ENCODE results near the gene GXYLT1.
A peak's percentile ranks its signal among the peaks of the same experiment; 100 is the strongest.
"Not testable (repeated sequence)": the region's sequence is repeated elsewhere in the genome, so short reads cannot be mapped to it uniquely, and the experiment has no call there.

GXYLT1 gene

DNA sequence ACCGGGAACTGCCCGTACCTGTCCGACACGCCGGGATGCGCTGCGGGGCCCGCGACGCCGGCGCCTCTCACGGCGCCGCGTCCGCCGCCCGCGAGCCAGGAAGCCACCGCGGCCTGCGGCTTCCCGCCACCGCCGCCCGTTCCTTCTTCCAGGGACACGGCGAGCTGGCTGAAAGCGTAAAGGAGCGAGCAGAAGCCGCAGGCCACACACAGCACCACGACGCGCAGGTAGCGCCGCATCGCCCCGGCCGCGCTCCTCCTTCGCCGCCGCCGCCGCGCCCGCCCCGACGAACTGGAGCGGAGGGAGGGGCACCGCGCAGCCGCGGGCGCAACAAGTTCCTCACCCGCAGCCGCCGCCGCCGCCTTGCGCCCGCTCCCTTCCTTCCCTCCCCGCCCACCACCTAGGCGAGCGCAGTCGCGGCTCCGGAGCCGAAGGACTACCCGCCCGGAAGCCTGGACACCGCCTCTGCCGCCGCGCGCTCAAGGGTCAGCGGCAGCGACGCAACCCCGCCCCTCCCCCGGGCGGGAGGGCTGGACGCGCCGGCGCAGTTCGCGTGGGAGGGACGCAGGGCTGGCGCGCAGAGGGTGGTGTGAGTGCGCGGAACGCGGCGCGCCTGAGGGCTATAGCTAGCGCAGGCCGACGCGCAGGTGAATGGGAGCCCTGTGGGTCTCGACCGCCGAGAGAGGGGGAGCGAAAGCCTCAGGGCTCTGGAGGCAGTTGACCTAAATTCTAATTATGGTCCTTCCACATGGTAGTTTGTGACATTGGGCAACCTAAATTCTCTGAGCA, at the start of gene GXYLT1:
Gene GXYLT1 (minus strand): TSS at position 467 of the 789 bp plus-strand sequence. CDS start 228 bp downstream, at position 239.
- DNase-seq (ENCODE audit: low read depth in 2 of 2) = peak; percentile 72 to 75

DNA sequence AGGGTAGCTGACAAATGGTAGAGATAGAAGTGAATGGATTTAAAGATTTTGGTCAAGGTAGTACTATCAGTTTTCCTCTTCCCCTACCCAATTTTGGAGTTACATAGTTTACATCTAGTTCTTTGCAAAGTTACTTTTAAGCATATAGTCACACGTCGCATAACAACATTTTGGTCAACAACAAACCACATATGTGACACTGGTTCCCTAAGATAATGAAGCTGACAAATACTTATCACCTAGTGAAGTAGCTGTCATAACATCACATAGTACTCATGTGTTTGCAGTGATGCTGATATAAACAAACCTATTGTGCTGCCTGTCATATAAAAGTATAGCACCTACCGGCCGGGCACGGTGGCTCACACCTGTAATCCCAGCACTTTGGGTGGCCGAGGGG, 48.0 kb upstream of the GXYLT1 start:
- DNase-seq (ENCODE audit: low read depth in 2 of 2) = no peak

DNA sequence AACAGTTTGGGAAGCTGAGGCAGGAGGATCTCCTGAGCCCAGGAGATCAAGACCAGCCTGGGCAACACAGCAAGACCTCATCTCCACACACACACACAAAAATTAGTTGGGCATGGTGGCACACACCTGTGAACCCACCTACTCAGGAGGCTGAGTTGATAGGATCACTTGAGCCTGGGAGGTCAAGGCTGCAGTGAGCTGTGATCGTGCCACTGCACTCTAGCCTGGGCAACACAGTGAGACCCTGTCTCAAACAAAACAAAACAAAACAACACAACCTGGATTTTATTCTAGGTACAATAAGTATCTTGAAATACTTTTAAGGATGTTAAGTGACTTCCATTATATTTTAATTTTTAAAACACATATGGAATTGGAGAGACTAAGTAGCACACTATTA, 47.6 kb upstream of the GXYLT1 start:
- no peak for DNase-seq (ENCODE audit: low read depth in 2 of 2)

DNA sequence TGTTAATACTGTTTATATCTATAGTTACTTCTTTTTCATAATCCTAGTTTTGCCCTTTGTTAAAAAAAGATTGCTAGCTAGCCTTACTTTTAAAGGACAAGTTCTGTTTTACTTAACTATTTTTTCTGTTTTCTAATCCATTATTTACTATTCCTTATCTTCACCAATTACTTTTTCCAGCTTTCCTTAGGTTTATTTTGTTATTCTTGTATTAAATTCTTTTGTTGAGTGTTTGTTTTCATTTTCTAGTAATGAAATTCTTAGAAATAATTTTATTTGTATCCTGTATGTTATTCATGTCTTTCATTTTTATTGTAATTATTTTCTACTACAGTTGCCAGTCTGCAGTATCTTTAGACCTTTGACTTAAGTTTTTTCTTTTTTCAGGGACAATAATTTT, 45.7 kb upstream of the GXYLT1 start:
- no peak for DNase-seq (ENCODE audit: low read depth in 2 of 2)

DNA sequence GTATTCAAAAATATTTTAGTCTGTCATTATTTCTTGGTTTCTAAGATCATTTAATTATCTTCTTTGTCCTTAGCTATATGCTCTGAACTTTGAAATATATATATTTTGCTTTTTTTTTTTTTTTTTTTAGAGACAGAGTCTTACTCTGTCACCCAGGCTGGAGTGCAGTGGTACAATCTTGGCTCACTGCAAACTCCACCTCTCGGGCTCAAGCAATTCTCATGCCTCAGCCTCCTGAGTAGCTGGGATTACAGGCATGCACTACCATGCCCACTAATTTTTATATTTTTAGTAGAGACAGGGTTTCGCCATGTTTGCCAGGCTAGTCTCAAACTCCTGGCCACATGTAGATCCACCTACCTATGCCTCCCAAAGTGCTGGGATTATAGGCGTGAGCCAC, 43.6 kb upstream of the GXYLT1 start:
- DNase-seq (ENCODE audit: low read depth in 2 of 2) = not testable (repeated sequence)

DNA sequence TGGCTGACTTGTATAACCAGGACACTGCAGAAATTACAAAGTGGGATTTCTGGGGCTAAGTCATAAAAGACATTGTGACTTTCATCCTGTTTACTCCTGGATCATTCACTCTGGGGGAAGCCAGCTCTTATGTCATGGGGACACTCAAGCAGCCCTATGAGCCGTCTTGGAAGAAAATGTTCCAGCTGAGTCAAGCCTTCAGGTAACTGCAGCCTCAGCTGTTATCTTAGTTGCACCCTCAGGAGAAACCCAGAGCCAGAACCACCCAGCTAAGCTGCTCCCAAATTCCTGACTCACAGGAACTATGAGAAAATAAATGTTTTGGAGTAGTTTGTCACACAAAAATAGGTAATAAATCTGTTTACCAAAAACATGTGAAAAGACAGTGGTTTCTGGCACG, 43.1 kb upstream of the GXYLT1 start:
- DNase-seq (ENCODE audit: low read depth in 2 of 2) = no peak

GRCh38 chr12:42186793-42187192, 42.1 kb upstream of the GXYLT1 start:
- DNase-seq (ENCODE audit: low read depth in 2 of 2) = no peak

GRCh38 chr12:42182394-42182793, 37.7 kb upstream of the GXYLT1 start:
- no peak for DNase-seq (ENCODE audit: low read depth in 2 of 2)

GRCh38 chr12:42180990-42181596, 36.4 kb upstream of the GXYLT1 start:
- no peak for DNase-seq (ENCODE audit: low read depth in 2 of 2)

DNA sequence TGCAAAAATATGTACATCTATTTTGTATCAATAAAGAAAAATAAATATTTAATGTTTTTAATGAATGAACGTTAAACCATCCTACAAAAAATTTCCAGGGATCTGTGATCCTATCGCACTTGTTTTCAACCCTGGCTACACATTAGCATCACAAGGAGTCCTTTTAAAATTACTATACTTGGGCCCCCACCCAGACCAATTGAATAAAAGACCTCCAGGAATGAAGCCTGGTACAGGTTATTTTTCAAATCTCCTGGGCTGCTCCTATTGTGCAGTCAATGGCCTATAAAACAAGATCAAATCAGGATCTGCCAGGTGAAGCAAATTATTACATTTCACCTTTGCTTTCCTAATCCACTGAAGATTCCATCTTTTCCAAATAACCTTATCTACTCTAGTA, 33.4 kb upstream of the GXYLT1 start:
- no peak for DNase-seq (ENCODE audit: low read depth in 2 of 2)

DNA sequence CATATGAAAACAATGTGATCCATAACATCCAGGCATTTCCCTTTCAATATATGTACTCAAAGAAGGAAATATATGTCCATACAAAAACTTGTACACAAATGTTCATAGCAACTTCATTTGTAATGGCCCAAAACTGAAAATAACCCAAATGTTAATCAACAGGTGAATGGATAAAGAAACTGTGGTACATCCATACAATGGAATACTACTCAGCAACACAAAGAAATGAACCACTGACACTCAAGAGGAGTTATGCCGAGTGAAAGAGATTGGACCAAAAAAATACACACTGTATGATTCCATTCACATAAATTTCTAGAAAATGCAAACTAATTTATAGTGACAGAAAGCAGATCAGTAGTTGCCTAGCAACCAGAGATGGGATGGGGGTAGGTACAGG, 30.3 kb upstream of the GXYLT1 start:
- no peak for DNase-seq (ENCODE audit: low read depth in 2 of 2)

DNA sequence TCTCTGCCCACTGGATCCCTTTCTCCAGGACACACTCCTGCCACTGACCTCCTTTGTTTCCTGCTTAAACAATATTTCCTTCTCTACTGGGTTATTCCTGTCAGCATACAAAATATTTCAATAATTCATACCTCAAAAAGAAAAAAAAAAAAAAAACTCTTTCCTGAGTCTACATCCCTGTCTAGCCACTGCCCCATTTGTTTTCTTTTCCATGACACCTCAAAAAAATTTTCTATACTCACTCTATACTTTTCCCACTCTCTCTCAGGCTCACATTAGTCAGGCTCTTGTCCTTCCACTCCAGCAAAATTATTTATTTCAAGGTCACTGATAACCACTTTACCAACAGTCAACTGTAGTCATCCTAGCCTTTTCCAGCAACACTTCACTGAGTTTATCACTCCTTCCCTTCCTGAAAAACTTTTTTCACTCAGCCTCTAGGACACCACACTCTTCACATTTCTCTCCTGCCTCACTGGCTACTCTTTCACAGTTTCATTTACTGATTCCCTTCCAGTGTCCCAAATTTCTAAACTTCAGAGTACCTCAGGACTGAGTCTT, 29.4 kb upstream of the GXYLT1 start:
- DNase-seq (ENCODE audit: low read depth in 2 of 2) = no peak

- no peak for DNase-seq (ENCODE audit: low read depth in 2 of 2)
These were observed 28.0 kb upstream of the GXYLT1 start for GRCh38 chr12:42172441-42173210.

DNA sequence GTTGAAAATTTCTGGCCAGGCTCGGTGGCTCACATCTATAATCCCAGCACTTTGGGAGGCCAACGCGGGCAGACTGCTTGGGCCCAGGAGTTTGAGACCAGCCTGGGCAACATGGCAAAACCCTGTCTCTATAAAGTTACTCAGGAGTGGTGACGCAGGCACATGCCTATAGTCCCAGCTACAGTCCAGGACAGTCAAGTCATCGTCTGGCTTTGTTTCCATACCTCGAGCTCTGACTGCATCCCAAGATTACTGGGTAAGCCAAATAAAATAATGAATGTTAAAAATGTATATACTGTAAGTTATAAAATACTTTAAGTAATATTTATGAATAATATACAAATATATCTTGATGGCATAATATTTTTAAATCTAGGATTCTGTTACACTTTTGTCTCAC, 23.0 kb upstream of the GXYLT1 start:
- DNase-seq (ENCODE audit: low read depth in 2 of 2) = no peak

DNA sequence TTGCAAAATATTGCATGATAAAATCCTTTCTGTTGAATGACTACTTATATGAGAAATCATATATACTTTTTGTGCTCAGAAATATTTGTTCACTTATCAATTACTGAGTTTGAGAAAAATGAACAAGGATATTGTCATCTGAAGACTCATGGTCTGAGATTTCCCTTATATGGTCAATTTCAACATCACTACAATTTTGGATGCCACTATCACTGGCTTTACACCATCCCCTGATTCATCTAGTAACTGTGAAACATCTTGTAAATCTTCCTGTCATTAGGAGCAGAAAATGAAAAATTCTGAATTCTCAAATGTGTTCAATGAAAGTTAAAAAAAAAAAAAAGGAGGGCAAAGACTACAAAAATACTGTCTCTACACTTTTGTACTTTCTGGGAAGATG, 21.8 kb upstream of the GXYLT1 start:
- no peak for DNase-seq (ENCODE audit: low read depth in 2 of 2)

GRCh38 chr12:42163913-42164312, 19.2 kb upstream of the GXYLT1 start:
- no peak for DNase-seq (ENCODE audit: low read depth in 2 of 2)

DNA sequence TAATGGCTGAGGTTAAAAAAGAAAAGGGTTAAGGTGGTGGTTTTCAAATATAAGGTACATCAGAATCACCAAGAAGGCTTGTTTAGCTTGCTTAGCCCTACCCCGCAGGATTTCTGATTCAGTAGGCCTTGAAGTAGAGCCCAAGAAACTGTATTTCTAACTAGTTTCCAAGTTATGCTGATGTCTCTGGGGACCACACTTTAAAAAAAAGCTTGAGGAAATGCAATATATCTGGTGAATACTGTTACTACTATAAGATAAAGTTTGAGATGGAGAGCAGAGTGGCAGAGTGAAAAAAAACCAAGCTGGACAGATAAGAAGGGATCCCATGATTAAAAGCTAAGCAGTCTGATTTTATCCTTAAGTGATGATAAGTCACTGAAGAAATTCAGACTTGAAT, 18.3 kb upstream of the GXYLT1 start:
- DNase-seq (ENCODE audit: low read depth in 2 of 2) = no peak

DNA sequence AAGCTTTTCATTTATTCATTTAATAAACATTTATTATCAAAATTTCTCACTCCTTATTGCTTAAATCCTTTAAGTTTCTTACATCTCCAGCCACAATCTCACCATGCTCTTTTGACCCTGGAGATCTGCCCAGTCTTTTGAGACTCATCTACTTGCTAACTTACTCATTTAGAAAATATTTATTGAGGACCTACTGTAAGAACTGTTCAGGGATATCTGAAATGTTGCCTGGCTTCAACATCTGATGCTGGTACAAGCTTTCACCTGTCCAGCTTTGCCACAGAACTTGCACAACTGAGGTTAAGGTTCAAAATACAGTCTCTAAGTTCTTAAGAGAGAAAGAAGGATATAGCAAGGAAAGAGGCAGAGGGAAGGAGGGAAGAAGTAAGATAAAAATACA, 17.5 kb upstream of the GXYLT1 start:
- DNase-seq (ENCODE audit: low read depth in 2 of 2) = no peak

GRCh38 chr12:42161529-42161928, 16.9 kb upstream of the GXYLT1 start:
- DNase-seq (ENCODE audit: low read depth in 2 of 2) = no peak

DNA sequence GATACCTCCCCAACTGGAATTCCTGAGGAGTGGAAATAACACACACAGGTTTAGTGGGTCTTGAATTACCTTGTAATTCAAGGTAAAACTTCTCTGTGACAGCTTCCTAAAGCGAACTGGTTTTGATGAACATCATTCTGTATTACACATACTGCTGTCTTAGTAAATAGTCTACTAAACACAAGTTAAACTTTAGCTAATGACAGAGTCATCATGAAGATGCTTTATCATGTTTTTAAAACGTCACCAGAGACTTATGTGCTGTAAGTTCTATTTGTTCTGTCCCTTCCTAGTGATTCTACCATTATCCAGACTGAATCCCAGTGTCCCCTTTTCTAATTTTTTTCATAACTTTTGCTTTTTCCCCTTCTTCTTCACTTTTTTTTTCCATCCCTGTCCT, 11.6 kb upstream of the GXYLT1 start:
- DNase-seq (ENCODE audit: low read depth in 2 of 2) = no peak

GRCh38 chr12:42145552-42146215, 1.0 kb upstream of the GXYLT1 start:
- no peak for DNase-seq (ENCODE audit: low read depth in 2 of 2)

DNA sequence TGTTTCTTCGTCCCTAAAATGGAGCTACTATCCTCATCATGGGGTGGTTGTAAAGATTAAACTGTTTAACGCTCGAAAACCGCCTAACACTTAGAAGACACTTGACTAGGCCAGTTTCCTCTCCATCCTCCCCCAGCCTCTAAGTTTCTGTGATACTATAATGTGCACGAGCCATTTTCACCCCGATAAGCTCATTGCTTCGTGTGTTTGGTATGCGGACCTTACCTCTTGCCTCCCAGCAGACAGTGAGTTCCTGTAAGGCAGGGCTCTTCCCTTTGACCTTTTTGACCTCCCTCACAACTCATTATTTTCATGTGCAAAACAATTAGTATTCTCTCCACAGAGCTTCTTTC, 499 bp upstream of the GXYLT1 start:
- DNase-seq (ENCODE audit: low read depth in 2 of 2) = no peak

Data from activated CD4-positive, alpha-beta T cell treated with anti-CD3 and anti-CD28 coated beads for 24 hours (primary cell).